Measurements from ENCODE around the gene CNTNAP4.

DNA sequence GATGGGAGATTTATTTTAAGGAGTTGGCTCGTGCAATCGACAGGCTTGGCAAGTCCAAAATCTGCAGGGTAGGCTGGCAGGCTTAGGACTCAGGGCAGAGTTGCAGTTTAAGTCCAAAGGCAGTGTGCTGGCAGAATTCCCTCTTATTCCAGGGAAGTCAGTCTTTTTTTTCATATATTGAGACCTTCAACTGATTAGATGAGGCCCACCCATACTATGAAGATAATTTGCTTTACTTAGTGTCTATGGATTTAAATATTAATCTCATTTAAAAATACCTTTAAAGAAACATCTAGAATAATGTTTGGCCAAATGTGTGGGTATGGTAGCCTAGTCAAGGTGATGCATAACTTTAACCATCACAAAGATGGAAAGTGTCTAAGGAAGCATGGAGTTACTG is 99.8 kb downstream of the CNTNAP4 start:
- TF ChIP-seq CTCF (conservative IDR thresholded peaks at IDR 0.05) (no peak), ZFX (IDR thresholded peaks at IDR 0.05) (no peak)
